Testis (tissue), 2 donors: ENCODE measurements around the gene FBLN1.

ENCODE experiments used
- POLR2A ChIP-seq: fragments of 450-650 bp; IDR thresholded peaks from one replicate; pipeline ENCODE4 v1.6.1; 2017; ENCODE audit warnings: antibody characterized with exemption, mild to moderate bottlenecking, moderate library complexity
- TF ChIP-seq, protein P1 (sequence below), 3 experiments: fragments of 450-650 bp in 2 of 3; fragments of 200-600 bp in 1 of 3; sonication (generic) in 1 of 3; IDR thresholded peaks; one replicate each; pipeline ENCODE4 v1.5.1; 2016 to 2019; ENCODE audit warnings: antibody characterized with exemption in 3 of 3, mild to moderate bottlenecking in 2 of 3, moderate library complexity in 1 of 3

DNA sequence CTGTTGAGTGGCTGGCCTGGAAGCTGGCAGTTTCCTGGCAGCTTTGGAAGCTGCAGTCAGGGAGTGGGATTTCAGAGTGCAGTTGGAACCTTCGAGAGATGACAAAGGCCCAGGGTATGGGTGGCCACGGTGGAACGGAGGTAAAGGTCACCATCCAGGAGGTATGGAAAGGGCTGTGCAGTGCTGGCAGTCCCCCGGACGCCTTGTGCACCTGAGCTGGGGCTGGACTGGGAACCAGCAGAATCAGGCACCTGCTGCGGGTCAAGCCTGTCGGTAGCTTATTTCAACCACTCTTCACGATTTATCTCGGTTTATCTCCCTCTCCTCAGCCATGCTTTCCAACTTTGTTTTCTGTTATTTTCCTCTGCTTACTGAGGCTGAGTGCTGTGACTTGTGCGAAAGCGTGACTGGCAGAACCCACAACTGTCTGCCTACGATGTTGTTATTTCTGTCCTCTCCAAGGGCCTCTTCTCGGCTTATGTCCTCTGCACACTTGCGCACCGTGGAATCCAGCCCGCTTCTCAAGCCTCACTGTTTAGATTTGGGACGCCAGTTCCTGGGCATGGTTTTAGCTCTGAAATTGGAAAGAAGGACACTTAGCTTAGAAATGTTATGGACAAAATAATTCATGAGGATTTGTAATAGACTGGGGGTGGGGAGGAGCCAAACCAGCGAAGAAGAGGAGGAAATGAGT, 145.0 kb downstream of the FBLN1 start:
- TF ChIP-seq, protein P1, sequence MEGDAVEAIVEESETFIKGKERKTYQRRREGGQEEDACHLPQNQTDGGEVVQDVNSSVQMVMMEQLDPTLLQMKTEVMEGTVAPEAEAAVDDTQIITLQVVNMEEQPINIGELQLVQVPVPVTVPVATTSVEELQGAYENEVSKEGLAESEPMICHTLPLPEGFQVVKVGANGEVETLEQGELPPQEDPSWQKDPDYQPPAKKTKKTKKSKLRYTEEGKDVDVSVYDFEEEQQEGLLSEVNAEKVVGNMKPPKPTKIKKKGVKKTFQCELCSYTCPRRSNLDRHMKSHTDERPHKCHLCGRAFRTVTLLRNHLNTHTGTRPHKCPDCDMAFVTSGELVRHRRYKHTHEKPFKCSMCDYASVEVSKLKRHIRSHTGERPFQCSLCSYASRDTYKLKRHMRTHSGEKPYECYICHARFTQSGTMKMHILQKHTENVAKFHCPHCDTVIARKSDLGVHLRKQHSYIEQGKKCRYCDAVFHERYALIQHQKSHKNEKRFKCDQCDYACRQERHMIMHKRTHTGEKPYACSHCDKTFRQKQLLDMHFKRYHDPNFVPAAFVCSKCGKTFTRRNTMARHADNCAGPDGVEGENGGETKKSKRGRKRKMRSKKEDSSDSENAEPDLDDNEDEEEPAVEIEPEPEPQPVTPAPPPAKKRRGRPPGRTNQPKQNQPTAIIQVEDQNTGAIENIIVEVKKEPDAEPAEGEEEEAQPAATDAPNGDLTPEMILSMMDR (IDR thresholded peaks at IDR 0.05): no peak
- TF ChIP-seq POLR2A: no peak
